Measurements from ENCODE around the gene LANCL1.
"Not testable (repeated sequence)": the region's sequence is repeated elsewhere in the genome, so short reads cannot be mapped to it uniquely, and the experiment has no call there.

The LANCL1 gene

DNA sequence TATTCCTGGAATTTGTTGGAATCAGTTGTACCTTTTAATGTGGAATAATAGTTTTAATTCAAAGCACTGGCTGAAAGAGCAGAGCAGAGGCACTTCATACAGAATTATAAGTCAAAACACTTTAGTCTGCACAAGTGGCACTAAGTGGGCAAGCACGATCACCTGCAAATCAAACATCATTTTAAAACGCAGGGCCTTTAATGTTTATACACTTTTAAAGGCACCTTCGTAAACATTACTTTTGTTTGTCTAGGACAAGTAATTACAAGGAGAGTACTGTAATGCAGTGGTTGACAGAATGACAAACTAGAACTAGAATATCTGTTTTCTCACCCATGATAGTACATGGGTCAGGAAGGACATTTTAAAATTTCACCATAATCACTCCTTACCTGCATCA, 36.4 kb downstream of the LANCL1 start:
- in situ Hi-C loops (cut with MboI; ENCODE audit: low sequenced_read_pairs, unreplicated experiment), result no loop called here
- TF ChIP-seq, protein P1, sequence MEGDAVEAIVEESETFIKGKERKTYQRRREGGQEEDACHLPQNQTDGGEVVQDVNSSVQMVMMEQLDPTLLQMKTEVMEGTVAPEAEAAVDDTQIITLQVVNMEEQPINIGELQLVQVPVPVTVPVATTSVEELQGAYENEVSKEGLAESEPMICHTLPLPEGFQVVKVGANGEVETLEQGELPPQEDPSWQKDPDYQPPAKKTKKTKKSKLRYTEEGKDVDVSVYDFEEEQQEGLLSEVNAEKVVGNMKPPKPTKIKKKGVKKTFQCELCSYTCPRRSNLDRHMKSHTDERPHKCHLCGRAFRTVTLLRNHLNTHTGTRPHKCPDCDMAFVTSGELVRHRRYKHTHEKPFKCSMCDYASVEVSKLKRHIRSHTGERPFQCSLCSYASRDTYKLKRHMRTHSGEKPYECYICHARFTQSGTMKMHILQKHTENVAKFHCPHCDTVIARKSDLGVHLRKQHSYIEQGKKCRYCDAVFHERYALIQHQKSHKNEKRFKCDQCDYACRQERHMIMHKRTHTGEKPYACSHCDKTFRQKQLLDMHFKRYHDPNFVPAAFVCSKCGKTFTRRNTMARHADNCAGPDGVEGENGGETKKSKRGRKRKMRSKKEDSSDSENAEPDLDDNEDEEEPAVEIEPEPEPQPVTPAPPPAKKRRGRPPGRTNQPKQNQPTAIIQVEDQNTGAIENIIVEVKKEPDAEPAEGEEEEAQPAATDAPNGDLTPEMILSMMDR (IDR thresholded peaks at IDR 0.05; ENCODE audit: borderline replicate concordance, control extremely low read depth, extremely low read depth, insufficient read depth, missing control alignments), result no peak
- no peak for DNase-seq (ENCODE audit: low spot score)

- TF ChIP-seq, protein P1 (IDR thresholded peaks at IDR 0.05; ENCODE audit: borderline replicate concordance, control extremely low read depth, extremely low read depth, insufficient read depth, missing control alignments), result no peak
- in situ Hi-C loops (cut with MboI; ENCODE audit: low sequenced_read_pairs, unreplicated experiment), result no loop called here
- no peak for DNase-seq (ENCODE audit: low spot score)
These were observed 41.1 kb downstream of the LANCL1 start for GRCh38 chr2:210435439-210435838.

- in situ Hi-C loops (cut with MboI; ENCODE audit: low sequenced_read_pairs, unreplicated experiment), result no loop called here
- TF ChIP-seq, protein P1 (IDR thresholded peaks at IDR 0.05; ENCODE audit: borderline replicate concordance, control extremely low read depth, extremely low read depth, insufficient read depth, missing control alignments), result no peak
- DNase-seq (ENCODE audit: low spot score), result no peak
These were observed 43.9 kb downstream of the LANCL1 start for GRCh38 chr2:210432633-210433032.

DNA sequence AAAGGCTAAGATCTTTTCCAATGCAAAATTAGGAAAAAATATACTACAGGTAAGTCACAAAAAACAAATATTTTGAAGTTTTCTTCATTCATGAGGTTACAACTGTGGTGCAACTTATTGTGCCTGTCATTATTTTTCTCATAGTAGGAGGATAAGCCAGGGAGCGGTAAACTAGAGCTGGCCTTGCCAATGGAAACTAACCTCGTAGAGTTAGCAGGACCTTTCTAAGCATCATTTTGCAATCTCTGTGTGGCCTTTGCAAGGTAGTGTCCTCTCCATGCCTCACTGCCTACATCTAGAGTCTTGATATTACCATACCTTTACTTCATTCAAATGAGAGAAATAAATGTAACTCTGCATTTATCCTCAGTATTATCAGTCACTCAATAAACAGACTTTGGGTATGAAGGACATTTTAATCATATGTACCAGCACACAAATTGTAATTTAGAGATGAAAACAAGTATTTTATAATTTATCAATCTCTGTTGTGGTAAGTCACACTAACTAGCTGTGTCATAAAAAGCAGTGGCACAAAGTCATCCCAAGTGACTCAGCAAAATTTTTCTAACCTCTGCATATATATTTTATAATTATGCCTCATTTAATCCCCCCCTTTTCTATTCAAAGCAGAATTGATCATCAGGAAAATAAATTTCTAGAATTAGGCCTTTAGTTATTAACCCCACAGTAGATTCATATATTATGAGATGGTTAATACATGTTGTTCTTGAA, 47.0 kb downstream of the LANCL1 start:
- DNase-seq (ENCODE audit: low spot score), result no peak
- TF ChIP-seq, protein P1 (IDR thresholded peaks at IDR 0.05; ENCODE audit: borderline replicate concordance, control extremely low read depth, extremely low read depth, insufficient read depth, missing control alignments), result no peak
- in situ Hi-C loops (cut with MboI; ENCODE audit: low sequenced_read_pairs, unreplicated experiment), result no loop called here

GRCh38 chr2:210428393-210429179, 48.0 kb downstream of the LANCL1 start:
- DNase-seq (ENCODE audit: low spot score), result no peak
- TF ChIP-seq, protein P1 (IDR thresholded peaks at IDR 0.05; ENCODE audit: borderline replicate concordance, control extremely low read depth, extremely low read depth, insufficient read depth, missing control alignments), result no peak

GRCh38 chr2:210427309-210427708, 49.2 kb downstream of the LANCL1 start:
- not testable (repeated sequence) for DNase-seq (ENCODE audit: low spot score)

More at GRCh38 chr2:210428393-210429179, 48.0 kb downstream of the LANCL1 start:
- in situ Hi-C loops (cut with MboI; ENCODE audit: low sequenced_read_pairs, unreplicated experiment), result no loop called here

GRCh38 chr2:210422366-210422765, 54.2 kb downstream of the LANCL1 start:
- TF ChIP-seq, protein P1 (IDR thresholded peaks at IDR 0.05; ENCODE audit: borderline replicate concordance, control extremely low read depth, extremely low read depth, insufficient read depth, missing control alignments), result no peak
- no peak for DNase-seq (ENCODE audit: low spot score)
- in situ Hi-C loops (cut with MboI; ENCODE audit: low sequenced_read_pairs, unreplicated experiment), result no loop called here

More at GRCh38 chr2:210427309-210427708, 49.2 kb downstream of the LANCL1 start:
- in situ Hi-C loops (cut with MboI; ENCODE audit: low sequenced_read_pairs, unreplicated experiment), result not testable (repeated sequence)
